NCI-H1092 (cell line): ENCODE measurements around the gene CPLANE2.
"Not testable (repeated sequence)": the region's sequence is repeated elsewhere in the genome, so short reads cannot be mapped to it uniquely, and the experiment has no call there.

Experiments used
- DNase-seq: peaks from one replicate; lab custom pipeline; 2025; lab: John Stamatoyannopoulos, UW

Gene CPLANE2

GRCh38 chr1:16236511-16237342 is at the start of gene CPLANE2:
TSS of gene CPLANE2 (minus strand) at chr1:16237183. CDS start at chr1:16236742, 441 bp downstream.
- peak; percentile 97 for DNase-seq

- no peak for DNase-seq
Measured at GRCh38 chr1:16286122-16286521, 49.1 kb upstream of the CPLANE2 start.

- DNase-seq: no peak
Measured at GRCh38 chr1:16281765-16282164, 44.8 kb upstream of the CPLANE2 start.

- DNase-seq: no peak
Measured at GRCh38 chr1:16279186-16279585, 42.2 kb upstream of the CPLANE2 start.

GRCh38 chr1:16276302-16277030 is 39.5 kb upstream of the CPLANE2 start:
- DNase-seq: no peak

- no peak for DNase-seq
Measured at GRCh38 chr1:16275591-16275990, 38.6 kb upstream of the CPLANE2 start.

GRCh38 chr1:16267690-16268180 is 30.8 kb upstream of the CPLANE2 start:
- DNase-seq: no peak

- no peak for DNase-seq
Measured at GRCh38 chr1:16266411-16267118, 29.6 kb upstream of the CPLANE2 start.

- no peak for DNase-seq
Measured at GRCh38 chr1:16262067-16262466, 25.1 kb upstream of the CPLANE2 start.

- no peak for DNase-seq
Measured at GRCh38 chr1:16260814-16261213, 23.8 kb upstream of the CPLANE2 start.

GRCh38 chr1:16258591-16259135 is 21.7 kb upstream of the CPLANE2 start:
- no peak for DNase-seq

GRCh38 chr1:16257968-16258367 is 21.0 kb upstream of the CPLANE2 start:
- no peak for DNase-seq

GRCh38 chr1:16257556-16257955 is 20.6 kb upstream of the CPLANE2 start:
- not testable (repeated sequence) for DNase-seq

GRCh38 chr1:16256478-16256877 is 19.5 kb upstream of the CPLANE2 start:
- DNase-seq: no peak

- no peak for DNase-seq
Measured at GRCh38 chr1:16254263-16254928, 17.4 kb upstream of the CPLANE2 start.

GRCh38 chr1:16253332-16253922 is 16.4 kb upstream of the CPLANE2 start:
- DNase-seq: no peak

- no peak for DNase-seq
Measured at GRCh38 chr1:16252912-16253311, 15.9 kb upstream of the CPLANE2 start.

GRCh38 chr1:16251381-16251780 is 14.4 kb upstream of the CPLANE2 start:
- no peak for DNase-seq

GRCh38 chr1:16250524-16251251 is 13.7 kb upstream of the CPLANE2 start:
- DNase-seq: no peak

GRCh38 chr1:16249596-16250241 is 12.7 kb upstream of the CPLANE2 start:
- DNase-seq: no peak
